ENCODE measurements around the gene ZNF331. TPM values are rescaled to one million over a fixed set of nuclear protein-coding genes. Genes with fewer than 3 reads are reported as not detected.
"Not testable (repeated sequence)": the region's sequence is repeated elsewhere in the genome, so short reads cannot be mapped to it uniquely, and the experiment has no call there.

The ZNF331 gene
- 13.7 and 15.6 TPM in 2 replicates for total RNA-seq

DNA sequence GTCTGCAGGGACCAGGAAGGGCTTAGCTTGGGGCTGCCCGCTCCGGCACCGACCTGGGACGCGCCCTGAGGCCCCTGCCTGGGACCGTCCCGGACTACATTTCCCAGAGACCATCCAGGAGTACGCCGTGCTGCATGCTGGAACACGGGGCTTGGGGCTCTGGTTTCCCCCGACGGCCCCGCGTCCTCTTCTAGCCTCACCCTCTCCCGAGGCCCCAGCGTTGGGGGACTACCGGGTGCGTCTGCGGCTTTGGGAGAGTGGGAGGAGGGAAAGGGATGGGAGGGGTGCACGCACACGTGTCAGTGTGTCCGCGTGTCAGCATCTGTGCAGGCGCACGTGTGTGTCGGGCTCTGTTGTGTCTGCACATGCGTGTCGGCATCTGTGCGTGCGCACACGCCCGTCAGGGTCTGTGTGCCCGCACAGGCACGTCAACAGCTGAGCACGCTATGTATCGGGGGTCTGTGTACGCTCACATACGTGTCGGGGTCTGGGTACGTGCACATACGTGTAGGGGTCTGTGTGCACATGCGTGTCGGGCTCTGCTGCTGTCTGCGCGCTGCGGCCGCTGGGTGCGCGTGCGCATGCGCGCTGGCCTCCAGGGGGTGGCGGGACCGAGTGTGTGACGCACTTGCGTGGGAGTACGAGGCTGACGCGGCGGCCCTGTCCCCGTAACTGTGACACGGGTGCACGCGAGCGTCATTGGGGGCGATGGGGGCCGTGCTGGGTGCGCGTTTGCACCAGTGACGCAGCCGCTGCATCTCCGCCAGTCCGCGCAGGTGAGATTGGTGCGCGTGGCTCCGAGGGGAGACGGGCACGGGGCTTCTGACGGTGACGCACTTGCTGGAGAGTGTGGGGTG is at the start of gene ZNF331:
TSS of gene ZNF331 (plus strand) at position 625 of the 857 bp plus-strand sequence. CDS start 31,232 bp downstream, outside the sequence.
- intact Hi-C loops (cut with micrococcal nuclease), result loop anchor here (1.0 kb wide), 2 partner anchors 17 kb away; no protein-coding TSS in a partner anchor

DNA sequence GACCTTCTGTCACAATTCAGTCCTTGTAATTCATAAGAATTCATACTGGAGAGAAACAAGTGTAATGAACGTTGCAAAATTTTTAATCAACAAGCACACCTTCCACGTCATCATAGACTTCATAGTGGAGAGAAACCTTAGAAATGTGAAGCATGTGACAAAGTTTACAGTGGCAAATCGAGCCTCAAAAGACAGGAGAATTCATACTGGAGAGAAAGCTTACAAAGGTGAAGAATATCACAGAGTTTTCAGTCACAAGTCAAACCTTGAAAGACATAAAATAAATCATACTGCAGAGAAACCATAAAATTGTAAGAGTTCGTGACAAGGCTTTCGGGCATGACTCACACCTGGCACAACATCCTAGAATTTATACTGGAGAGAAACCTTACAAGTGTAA is 45.8 kb upstream of the ZNF331 start:
- intact Hi-C loops (cut with micrococcal nuclease), result no loop called here

DNA sequence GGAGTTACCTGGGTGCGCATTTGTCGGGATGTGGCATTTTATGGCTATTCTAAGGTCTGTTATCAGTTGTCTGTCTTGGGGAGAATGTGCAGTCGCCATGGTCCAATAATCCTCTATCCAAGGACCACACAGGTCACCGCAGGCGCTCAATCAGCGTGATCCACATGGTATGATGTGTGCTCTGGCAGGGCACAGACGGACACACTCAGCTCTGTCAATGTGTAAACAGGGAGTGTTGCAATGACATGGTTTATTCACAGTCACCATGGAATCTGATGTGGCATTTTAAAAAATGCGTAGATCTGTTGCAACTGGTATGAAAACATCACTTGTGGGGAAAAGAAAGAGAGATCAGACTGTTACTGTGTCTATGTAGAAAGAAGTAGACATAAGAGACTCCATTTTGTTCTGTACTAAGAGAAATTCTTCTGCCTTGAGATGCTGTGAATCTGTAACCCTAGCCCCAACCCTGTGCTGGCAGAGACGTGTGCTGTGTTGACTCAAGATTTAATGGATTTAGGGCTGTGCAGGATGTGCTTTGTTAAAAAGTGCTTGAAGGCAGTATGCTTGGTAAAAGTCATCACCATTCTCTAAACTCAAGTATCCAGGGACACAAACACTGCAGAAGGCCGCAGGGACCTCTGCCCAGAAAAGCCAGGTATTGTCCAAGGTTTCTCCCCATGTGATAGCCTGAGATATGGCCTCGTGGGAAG is 40.5 kb upstream of the ZNF331 start:
- intact Hi-C loops (cut with micrococcal nuclease), result not testable (repeated sequence)

DNA sequence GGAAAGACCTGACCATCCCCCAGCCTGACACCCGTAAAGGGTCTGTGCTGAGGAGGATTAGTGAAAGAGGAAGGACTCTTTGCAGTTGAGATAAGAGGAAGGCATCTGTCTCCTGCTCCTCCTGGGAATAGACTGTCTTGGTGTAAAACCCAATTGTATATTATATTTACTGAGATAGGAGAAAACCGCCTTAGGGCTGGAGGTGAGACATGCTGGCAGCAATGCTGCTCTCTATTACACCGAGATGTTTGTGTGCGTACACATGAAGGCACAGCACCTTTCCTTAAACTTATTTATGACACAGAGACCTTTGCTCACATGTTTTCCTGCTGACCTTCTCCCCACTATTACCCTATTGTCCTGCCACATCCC is 39.9 kb upstream of the ZNF331 start:
- intact Hi-C loops (cut with micrococcal nuclease), result not testable (repeated sequence)

DNA sequence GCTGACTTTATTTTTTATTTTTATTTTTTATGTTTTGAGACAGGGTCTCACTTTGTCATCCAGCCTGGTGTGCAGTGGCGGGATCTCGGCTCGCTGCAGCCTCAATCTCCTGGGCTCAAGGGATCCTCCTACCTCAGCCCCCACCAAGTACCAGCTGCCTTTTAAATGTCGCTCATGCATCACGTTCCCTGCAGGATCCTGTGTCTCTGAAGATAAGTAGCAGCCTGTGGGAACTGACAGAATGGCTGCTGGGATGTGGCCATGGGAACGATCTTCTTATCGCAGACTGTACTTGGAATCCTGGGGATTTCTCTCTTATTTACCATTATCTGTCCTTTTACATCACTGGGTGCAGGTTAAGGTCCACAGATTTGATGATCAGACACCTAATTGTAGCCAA is 34.8 kb upstream of the ZNF331 start:
- intact Hi-C loops (cut with micrococcal nuclease), result not testable (repeated sequence)

DNA sequence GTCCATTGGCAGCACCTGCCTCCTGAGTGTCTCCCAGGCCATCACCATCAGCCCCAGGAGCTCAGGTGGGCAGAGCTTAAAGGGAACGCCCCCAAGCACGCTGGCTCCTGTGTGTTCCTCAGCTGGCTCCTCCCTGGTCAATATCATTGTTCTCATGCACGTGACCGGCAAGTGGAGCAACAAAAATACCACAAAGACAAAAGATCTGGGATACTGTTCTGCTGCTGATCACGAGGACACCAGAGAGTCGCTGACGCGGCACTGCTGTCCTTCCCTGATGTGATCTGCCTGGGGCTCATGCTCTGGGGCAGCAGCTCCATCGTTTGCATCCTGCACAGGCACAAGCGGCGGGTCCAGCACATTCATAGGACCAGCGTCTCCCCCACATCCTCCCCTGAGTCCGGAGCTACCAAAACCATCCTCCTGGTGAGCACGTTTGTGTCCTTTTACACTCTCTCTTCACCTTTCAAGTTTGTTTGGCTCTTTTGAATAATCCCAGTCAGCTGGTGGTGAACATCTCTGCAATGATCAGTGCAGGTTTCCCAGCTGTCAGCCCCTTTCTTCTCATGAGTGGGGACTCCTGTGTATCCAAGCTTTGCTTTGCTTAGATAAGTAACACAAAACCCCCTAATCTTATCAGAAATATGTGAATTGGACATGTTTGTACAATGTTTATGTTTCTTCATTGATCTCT is 34.1 kb upstream of the ZNF331 start:
- intact Hi-C loops (cut with micrococcal nuclease), result not testable (repeated sequence)

- intact Hi-C loops (cut with micrococcal nuclease), result not testable (repeated sequence)
Observed at GRCh38 chr19:53504365-53504703, 33.6 kb upstream of the ZNF331 start.

DNA sequence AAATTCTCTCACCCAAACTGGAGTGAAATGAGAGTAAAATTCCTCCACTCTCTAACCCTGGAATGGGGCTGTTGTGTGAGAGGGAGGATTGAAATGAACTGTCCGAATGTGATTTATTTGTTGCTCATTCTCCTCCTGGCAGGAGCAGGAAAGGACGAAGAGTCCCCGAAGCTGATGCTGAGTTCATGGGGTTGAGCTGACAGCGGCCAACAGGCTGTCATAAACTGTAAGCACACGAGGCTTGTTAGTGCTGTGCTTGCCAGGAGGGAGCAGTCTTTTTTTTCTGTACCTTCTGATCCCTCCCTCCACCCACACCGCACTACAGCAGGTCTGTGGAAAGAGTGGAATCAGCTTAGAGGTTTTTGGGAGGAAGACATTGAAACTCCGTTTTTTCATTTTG is 33.1 kb upstream of the ZNF331 start:
- intact Hi-C loops (cut with micrococcal nuclease), result no loop called here

GRCh38 chr19:53506728-53507127 is 31.2 kb upstream of the ZNF331 start:
- intact Hi-C loops (cut with micrococcal nuclease), result no loop called here

- intact Hi-C loops (cut with micrococcal nuclease), result no loop called here
Observed at GRCh38 chr19:53507523-53508442, 30.2 kb upstream of the ZNF331 start.

GRCh38 chr19:53509443-53509842 is 28.5 kb upstream of the ZNF331 start:
- intact Hi-C loops (cut with micrococcal nuclease), result no loop called here

DNA sequence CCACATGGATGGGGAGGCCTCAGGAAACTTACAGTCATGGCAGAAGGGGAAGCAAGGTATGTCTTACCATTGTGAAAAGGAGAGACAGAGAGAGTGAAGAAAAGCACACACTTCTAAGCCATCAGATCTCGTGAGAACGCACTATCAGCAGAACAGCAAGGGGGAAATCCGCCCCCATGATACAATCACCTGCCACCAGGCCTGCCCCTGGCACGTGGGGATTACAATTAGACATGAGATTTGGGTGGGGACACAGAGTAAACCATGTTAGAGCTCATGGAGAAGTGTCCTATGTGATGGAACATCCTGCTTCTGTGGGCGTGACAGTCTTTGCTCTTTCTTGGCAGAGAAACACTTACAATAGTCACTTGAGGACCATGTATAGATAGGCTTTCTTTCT is 28.1 kb upstream of the ZNF331 start:
- intact Hi-C loops (cut with micrococcal nuclease), result no loop called here

- intact Hi-C loops (cut with micrococcal nuclease), result no loop called here
Observed at GRCh38 chr19:53511357-53511756, 26.6 kb upstream of the ZNF331 start.

GRCh38 chr19:53511933-53512374 is 26.0 kb upstream of the ZNF331 start:
- intact Hi-C loops (cut with micrococcal nuclease), result loop anchor here (1.0 kb wide), 1 partner anchor 87 kb away; no protein-coding TSS in a partner anchor

- intact Hi-C loops (cut with micrococcal nuclease), result not testable (repeated sequence)
Observed at GRCh38 chr19:53515047-53515446, 22.9 kb upstream of the ZNF331 start.

GRCh38 chr19:53517114-53517741 is 20.7 kb upstream of the ZNF331 start:
- intact Hi-C loops (cut with micrococcal nuclease), result no loop called here

- intact Hi-C loops (cut with micrococcal nuclease), result no loop called here
Observed at GRCh38 chr19:53518121-53518520, 19.8 kb upstream of the ZNF331 start.

- intact Hi-C loops (cut with micrococcal nuclease), result no loop called here
Observed at GRCh38 chr19:53518716-53519115, 19.2 kb upstream of the ZNF331 start.

GRCh38 chr19:53519446-53519845 is 18.5 kb upstream of the ZNF331 start:
- intact Hi-C loops (cut with micrococcal nuclease), result no loop called here

DNA sequence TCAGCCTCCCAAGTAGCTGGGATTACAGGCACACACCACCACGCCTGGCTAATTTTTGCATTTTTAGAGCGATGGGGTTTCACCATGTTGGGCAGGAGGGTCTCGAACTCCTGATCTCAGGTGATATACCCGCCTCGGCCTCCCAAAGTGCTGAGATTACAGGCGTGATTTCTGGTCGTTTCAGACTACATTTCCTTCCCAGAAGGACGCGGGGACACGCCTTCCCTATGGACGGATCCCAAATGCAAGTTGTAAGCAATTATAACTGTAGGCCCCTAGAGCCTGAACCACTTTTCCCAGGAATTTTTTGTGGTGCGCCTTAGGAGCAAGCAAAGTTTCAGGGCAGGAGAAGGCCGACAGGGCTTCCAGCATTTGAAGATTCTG is 17.8 kb upstream of the ZNF331 start:
- intact Hi-C loops (cut with micrococcal nuclease), result loop anchor here (1.0 to 5.0 kb wide), 16 partner anchors 17 to 1379 kb away; partner anchors contain the start of genes NDUFA3, PRPF31, TFPT and ZNF160
